Type B pancreatic cell (in vitro differentiated cells): ENCODE measurements around the gene SDK1. TPM values are rescaled to one million over a fixed set of nuclear protein-coding genes. Genes with fewer than 3 reads are reported as not detected.
A peak's percentile ranks its signal among the peaks of the same experiment; 100 is the strongest.

ENCODE experiments used
- DNase-seq: peaks from one replicate; pipeline ENCODE4 v3.0.0; 2021; ENCODE audit warnings: mixed read lengths; ENCODE audit not compliant: unreplicated experiment; ENCODE audit errors: extremely low spot score
- H3K27ac Mint-ChIP-seq: 2 replicates; pipeline ENCODE4 v1.8.0; 2021; ENCODE audit warnings: mild to moderate bottlenecking, mixed read lengths
- H3K27me3 Mint-ChIP-seq: 2 replicates; pipeline ENCODE4 v1.8.0; 2021; ENCODE audit warnings: mixed read lengths
- H3K36me3 Mint-ChIP-seq: 2 replicates; pipeline ENCODE4 v1.8.0; 2021; ENCODE audit warnings: mixed read lengths
- H3K4me1 Mint-ChIP-seq: one replicate; pipeline ENCODE4 v1.8.0; 2021; ENCODE audit warnings: mixed read lengths; ENCODE audit not compliant: unreplicated experiment
- H3K4me3 Mint-ChIP-seq: 2 replicates; pipeline ENCODE4 v1.8.0; 2021; ENCODE audit warnings: mild to moderate bottlenecking, mixed read lengths
- H3K9me3 Mint-ChIP-seq: 2 replicates; pipeline ENCODE4 v1.8.0; 2021; ENCODE audit warnings: mixed read lengths
- total RNA-seq: library from RNA; stranded (reverse); gene quantifications from 2 replicates; pipeline ENCODE4 v1.2.1, GENCODE V29; 2021; ENCODE audit warnings: low replicate concordance
- TF ChIP-seq, protein P1 (sequence below): fragments of 200-600 bp; sonication (generic); conservative IDR thresholded peaks from 2 replicates; pipeline ENCODE4 v1.5.0; 2021; ENCODE audit warnings: antibody characterized with exemption, mild to moderate bottlenecking

Gene SDK1
- total RNA-seq, 1 donor from 2014 or later, result 26.1 TPM

DNA sequence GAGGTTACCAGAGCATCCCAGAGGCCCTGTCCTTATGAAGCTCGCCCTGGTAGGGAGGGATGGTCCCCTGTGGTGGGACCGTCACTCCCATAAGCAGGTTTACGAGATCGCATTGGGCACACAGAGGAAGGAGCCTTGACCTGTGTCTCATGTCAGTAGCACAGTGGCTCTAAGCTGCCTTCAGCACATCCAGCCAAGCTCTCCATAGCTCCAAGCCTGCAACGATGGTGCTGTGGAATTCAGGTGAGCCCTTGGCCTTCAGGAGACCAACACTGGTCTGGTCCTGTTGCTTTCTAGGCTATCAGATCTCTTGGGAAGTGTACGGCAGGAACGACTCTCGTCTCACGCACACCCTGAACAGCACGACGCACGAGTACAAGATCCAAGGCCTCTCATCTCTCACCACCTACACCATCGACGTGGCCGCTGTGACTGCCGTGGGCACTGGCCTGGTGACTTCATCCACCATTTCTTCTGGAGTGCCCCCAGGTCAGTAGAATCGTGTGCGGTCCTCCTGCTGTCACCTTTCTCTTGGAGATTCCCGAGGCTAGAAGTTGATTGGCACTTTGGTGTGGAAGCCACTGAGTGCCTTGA, 775.7 kb downstream of the SDK1 start:
- Mint-ChIP-seq H3K27ac (no peak overlapping the region), H3K27me3 (no peaks in the 10 kb centered on the region), H3K4me3 (no peak overlapping the region), H3K9me3 (peaks cover 5% of the 10 kb centered on the region), H3K36me3 (peaks cover 20% of the 10 kb centered on the region), H3K4me1 (peaks cover 16% of the 10 kb centered on the region)
- peak; percentile 45 for DNase-seq
- TF ChIP-seq, protein P1, sequence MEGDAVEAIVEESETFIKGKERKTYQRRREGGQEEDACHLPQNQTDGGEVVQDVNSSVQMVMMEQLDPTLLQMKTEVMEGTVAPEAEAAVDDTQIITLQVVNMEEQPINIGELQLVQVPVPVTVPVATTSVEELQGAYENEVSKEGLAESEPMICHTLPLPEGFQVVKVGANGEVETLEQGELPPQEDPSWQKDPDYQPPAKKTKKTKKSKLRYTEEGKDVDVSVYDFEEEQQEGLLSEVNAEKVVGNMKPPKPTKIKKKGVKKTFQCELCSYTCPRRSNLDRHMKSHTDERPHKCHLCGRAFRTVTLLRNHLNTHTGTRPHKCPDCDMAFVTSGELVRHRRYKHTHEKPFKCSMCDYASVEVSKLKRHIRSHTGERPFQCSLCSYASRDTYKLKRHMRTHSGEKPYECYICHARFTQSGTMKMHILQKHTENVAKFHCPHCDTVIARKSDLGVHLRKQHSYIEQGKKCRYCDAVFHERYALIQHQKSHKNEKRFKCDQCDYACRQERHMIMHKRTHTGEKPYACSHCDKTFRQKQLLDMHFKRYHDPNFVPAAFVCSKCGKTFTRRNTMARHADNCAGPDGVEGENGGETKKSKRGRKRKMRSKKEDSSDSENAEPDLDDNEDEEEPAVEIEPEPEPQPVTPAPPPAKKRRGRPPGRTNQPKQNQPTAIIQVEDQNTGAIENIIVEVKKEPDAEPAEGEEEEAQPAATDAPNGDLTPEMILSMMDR, result no peak

DNA sequence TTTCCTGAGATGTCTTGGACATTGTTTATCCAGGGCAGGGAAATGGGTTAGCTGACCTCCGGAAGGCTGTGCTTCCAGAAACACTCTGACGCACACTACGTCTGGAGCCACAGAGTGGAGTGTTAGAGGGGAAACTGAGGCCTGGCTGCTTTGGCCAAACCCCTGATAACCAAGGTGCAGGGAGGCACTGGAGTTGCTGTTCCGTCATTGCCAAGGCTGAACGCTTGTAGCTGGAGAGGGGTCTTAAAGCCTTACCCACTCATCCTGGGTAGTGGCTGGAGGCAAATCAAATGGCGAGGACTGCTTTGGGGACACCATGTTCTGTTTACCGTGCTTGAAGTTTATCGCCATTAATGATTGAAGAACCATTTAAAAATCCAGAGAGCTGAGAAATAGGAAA, 776.9 kb downstream of the SDK1 start:
- Mint-ChIP-seq H3K4me1 (peaks cover 12% of the 10 kb centered on the region), H3K4me3 (no peak overlapping the region), H3K27ac (no peak overlapping the region), H3K27me3 (no peaks in the 10 kb centered on the region), H3K36me3 (peaks cover 20% of the 10 kb centered on the region), H3K9me3 (peaks cover 5% of the 10 kb centered on the region)
- TF ChIP-seq, protein P1, result no peak
- no peak for DNase-seq

DNA sequence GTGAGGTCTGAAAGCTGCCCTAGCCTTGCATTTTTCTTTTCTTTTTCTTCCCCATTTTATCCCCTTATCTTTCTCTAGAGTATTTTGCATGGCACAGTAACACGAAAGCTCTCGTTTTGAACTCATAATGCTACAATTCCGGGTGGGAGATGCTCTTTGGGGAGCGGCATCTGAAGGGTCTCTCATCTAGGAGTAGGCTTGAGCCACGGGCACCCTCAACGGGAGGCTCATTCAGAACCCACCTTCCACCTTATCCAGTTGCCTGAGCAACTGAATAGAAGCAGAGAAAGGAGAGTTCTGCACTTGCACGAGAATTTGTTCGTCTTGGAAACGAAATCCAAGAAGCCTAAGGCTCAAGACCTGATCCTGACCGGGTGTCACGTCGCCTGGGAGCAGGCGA, 777.5 kb downstream of the SDK1 start:
- peaks cover 6% of the 10 kb centered on the region for H3K4me1 Mint-ChIP-seq
- no peak overlapping the region for H3K4me3 Mint-ChIP-seq
- peaks cover 5% of the 10 kb centered on the region for H3K9me3 Mint-ChIP-seq
- H3K27me3 Mint-ChIP-seq, result no peaks in the 10 kb centered on the region
- TF ChIP-seq, protein P1, result no peak
- H3K36me3 Mint-ChIP-seq, result peaks cover 20% of the 10 kb centered on the region
- H3K27ac Mint-ChIP-seq, result no peak overlapping the region
- peak; percentile 11 for DNase-seq

DNA sequence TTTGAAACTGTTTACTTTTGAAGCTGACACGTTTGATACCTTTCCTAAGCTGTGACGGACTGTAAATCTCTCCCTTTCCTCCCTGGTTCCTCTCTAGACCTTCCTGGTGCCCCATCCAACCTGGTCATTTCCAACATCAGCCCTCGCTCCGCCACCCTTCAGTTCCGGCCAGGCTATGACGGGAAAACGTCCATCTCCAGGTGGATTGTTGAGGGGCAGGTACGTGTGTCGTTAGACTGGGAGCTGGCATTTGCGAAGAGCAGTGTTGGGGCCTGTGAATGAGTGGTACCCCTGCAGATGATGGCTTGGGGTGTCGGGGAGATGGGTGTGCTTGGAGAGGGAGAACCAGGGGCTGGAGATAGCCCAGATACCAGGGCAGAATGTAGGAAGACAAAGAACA, 778.3 kb downstream of the SDK1 start:
- TF ChIP-seq, protein P1, result no peak
- peaks cover 5% of the 10 kb centered on the region for H3K9me3 Mint-ChIP-seq
- H3K27ac Mint-ChIP-seq, result no peak overlapping the region
- peaks cover 1% of the 10 kb centered on the region for H3K4me1 Mint-ChIP-seq
- DNase-seq, result peak; percentile 39
- no peak overlapping the region for H3K4me3 Mint-ChIP-seq
- H3K27me3 Mint-ChIP-seq, result no peaks in the 10 kb centered on the region
- peaks cover 20% of the 10 kb centered on the region for H3K36me3 Mint-ChIP-seq

DNA sequence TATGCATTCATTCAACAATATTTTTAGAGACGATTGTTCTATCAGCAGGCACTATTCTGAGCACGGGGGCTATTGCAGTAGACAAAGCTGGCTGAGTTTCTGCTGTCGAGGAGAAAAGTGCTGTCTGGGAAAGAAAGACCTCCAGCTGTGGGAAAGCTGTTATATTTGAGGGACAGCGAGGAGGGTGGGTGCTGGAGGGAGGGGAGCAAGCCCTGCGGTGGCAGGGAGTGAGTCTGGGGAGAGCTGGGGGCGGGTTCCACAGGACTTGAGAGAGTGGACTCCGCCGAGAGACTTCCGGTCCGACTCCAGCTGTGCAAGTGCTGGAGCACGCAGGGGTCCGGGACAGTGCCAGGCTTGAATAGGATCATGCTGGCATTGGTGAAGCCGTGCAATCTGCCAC, 778.9 kb downstream of the SDK1 start:
- peaks cover 5% of the 10 kb centered on the region for H3K9me3 Mint-ChIP-seq
- H3K36me3 Mint-ChIP-seq, result peaks cover 20% of the 10 kb centered on the region
- H3K27me3 Mint-ChIP-seq, result no peaks in the 10 kb centered on the region
- DNase-seq, result peak; percentile 48
- H3K4me1 Mint-ChIP-seq, result no peaks in the 10 kb centered on the region
- TF ChIP-seq, protein P1, result no peak
- H3K4me3 Mint-ChIP-seq, result no peak overlapping the region
- no peak overlapping the region for H3K27ac Mint-ChIP-seq
